SU-DHL-6 (cell line): ENCODE results near the gene CASP9.

ENCODE experiments used
- H2AFZ ChIP-seq: fragments of 200-600 bp; sonication (generic); 2 replicates; pipeline ENCODE4 v1.6.1; 2014; ENCODE audit warnings: low read depth, mild to moderate bottlenecking, moderate library complexity, mixed read lengths, antibody characterized with exemption, low read length; ENCODE audit not compliant: severe bottlenecking
- H3F3A ChIP-seq: fragments of 200-600 bp; shearing (Covaris generic); 2 replicates; pipeline ENCODE4 v1.6.0; 2016; ENCODE audit warnings: antibody characterized with exemption, mild to moderate bottlenecking; ENCODE audit not compliant: insufficient read depth
- H3K27ac ChIP-seq: fragments of 200-600 bp; sonication (generic); 2 replicates; pipeline ENCODE4 v1.5.1; 2016; ENCODE audit warnings: low read depth, mild to moderate bottlenecking, low read length, moderate library complexity, mixed read lengths
- H3K27me3 ChIP-seq: fragments of 200-600 bp; sonication (generic), shearing (Covaris generic); 2 replicates; pipeline ENCODE4 v1.6.0; 2014; ENCODE audit warnings: mild to moderate bottlenecking, low read length
- H3K36me3 ChIP-seq: fragments of 200-600 bp; sonication (generic); 2 replicates; pipeline ENCODE4 v1.6.1; 2014; ENCODE audit warnings: mild to moderate bottlenecking, low read length, mixed read lengths
- H3K4me2 ChIP-seq: fragments of 300-600, 200-600 bp; shearing (Covaris generic), sonication (generic); 2 replicates; pipeline ENCODE4 v1.6.0; 2014; ENCODE audit warnings: low read length, low read depth, mild to moderate bottlenecking; ENCODE audit not compliant: poor library complexity, severe bottlenecking
- H3K4me3 ChIP-seq: fragments of 200-600 bp; sonication (generic); 2 replicates; pipeline ENCODE4 v1.5.1; 2014; ENCODE audit warnings: antibody characterized with exemption, low read length, mild to moderate bottlenecking, mixed read lengths; ENCODE audit not compliant: insufficient read depth, poor library complexity, severe bottlenecking
- H3K79me2 ChIP-seq: fragments of 200-600 bp; sonication (generic); 2 replicates; pipeline ENCODE4 v1.6.1; 2014; ENCODE audit warnings: mild to moderate bottlenecking, low read length, moderate library complexity; ENCODE audit not compliant: insufficient read depth
- H3K9ac ChIP-seq: fragments of 200-600 bp; sonication (generic); 2 replicates; pipeline ENCODE4 v1.7.0; 2014; ENCODE audit warnings: mild to moderate bottlenecking, low read length
- H3K9me2 ChIP-seq: fragments of 200-600 bp; sonication (generic); replicated peaks from 2 replicates; pipeline ENCODE4 v1.6.1; 2014; ENCODE audit warnings: low read length; ENCODE audit not compliant: insufficient read depth
- H3K9me3 ChIP-seq: fragments of 200-600 bp; sonication (generic); 2 replicates; pipeline ENCODE4 v1.6.1; 2014; ENCODE audit warnings: low read length, mixed read lengths; ENCODE audit not compliant: insufficient read depth
- H4K20me1 ChIP-seq: fragments of 200-600 bp; sonication (generic); 2 replicates; pipeline ENCODE4 v1.6.1; 2014; ENCODE audit warnings: low read depth, mild to moderate bottlenecking, antibody characterized with exemption, low read length, moderate library complexity, mixed read lengths
- CTCF ChIP-seq: fragments of 200-600 bp; sonication (generic); IDR thresholded peaks from one replicate; pipeline ENCODE4 v1.5.1; 2017; ENCODE audit warnings: antibody characterized with exemption, mild to moderate bottlenecking, low read length, moderate library complexity; ENCODE audit not compliant: insufficient read depth, poor library complexity, severe bottlenecking
- EZH2phosphoT487 ChIP-seq: fragments of 200-600 bp; sonication (generic), shearing (Covaris generic); conservative IDR thresholded peaks from 2 replicates; pipeline ENCODE4 v1.6.1; 2018; ENCODE audit warnings: mild to moderate bottlenecking, antibody characterized with exemption, low read length, moderate library complexity, mixed read lengths

CASP9 gene

GRCh38 chr1:15451014-15451722 lies 72.8 kb downstream of the CASP9 start:
- TF ChIP-seq CTCF (no peak), EZH2phosphoT487 (no peak)
- Histone ChIP-seq H3K79me2 (no peaks in the 10 kb centered on the region), H3K9ac (no peak overlapping the region), H3K27me3 (no peaks in the 10 kb centered on the region), H3K9me3 (no peaks in the 10 kb centered on the region), H4K20me1 (no peaks in the 10 kb centered on the region), H2AFZ (no peak overlapping the region), H3K4me2 (no peak overlapping the region), H3F3A (no peaks in the 10 kb centered on the region), H3K9me2 (no peaks in the 10 kb centered on the region), H3K4me3 (no peak overlapping the region), H3K27ac (no peak overlapping the region), H3K36me3 (no peaks in the 10 kb centered on the region)

GRCh38 chr1:15449567-15449966 lies 74.4 kb downstream of the CASP9 start:
- Histone ChIP-seq H3K27ac (no peak overlapping the region), H3K27me3 (no peaks in the 10 kb centered on the region), H2AFZ (no peak overlapping the region), H3K36me3 (no peaks in the 10 kb centered on the region), H4K20me1 (no peaks in the 10 kb centered on the region), H3K4me2 (no peak overlapping the region), H3K79me2 (no peaks in the 10 kb centered on the region), H3K9me2 (no peaks in the 10 kb centered on the region), H3K9ac (no peak overlapping the region), H3K4me3 (no peak overlapping the region), H3K9me3 (no peaks in the 10 kb centered on the region), H3F3A (no peaks in the 10 kb centered on the region)
- TF ChIP-seq EZH2phosphoT487 (no peak), CTCF (no peak)

- no peak overlapping the region for H3K4me3 ChIP-seq
Measured at GRCh38 chr1:15448877-15449462, 75.0 kb downstream of the CASP9 start.

More at GRCh38 chr1:15448877-15449462, 75.0 kb downstream of the CASP9 start:
- H3K27ac ChIP-seq = no peak overlapping the region
- H3K27me3 ChIP-seq = no peaks in the 10 kb centered on the region
- H3K36me3 ChIP-seq = no peaks in the 10 kb centered on the region
- no peaks in the 10 kb centered on the region for H3K9me2 ChIP-seq
- no peak overlapping the region for H3K4me2 ChIP-seq
- TF ChIP-seq CTCF = no peak
- no peak overlapping the region for H2AFZ ChIP-seq
- H3K9me3 ChIP-seq = no peaks in the 10 kb centered on the region
- no peaks in the 10 kb centered on the region for H3F3A ChIP-seq
- no peak overlapping the region for H3K9ac ChIP-seq
- H4K20me1 ChIP-seq = no peaks in the 10 kb centered on the region
- no peaks in the 10 kb centered on the region for H3K79me2 ChIP-seq
